HG02870 (cell line): ENCODE measurements around the gene HAUS5.

Experiments
- ATAC-seq: cut with Tn5 transposase; IDR thresholded peaks from one replicate; pipeline ENCODE4 v1.9.1; 2021; ENCODE audit warnings: mild to moderate bottlenecking, moderate library complexity; ENCODE audit not compliant: unreplicated experiment

The HAUS5 gene

GRCh38 chr19:35669974-35670373 is 57.4 kb downstream of the HAUS5 start:
- ATAC-seq: no peak

GRCh38 chr19:35670686-35671085 is 58.2 kb downstream of the HAUS5 start:
- no peak for ATAC-seq

GRCh38 chr19:35671818-35672217 is 59.3 kb downstream of the HAUS5 start:
- ATAC-seq: no peak

GRCh38 chr19:35673121-35673804 is 60.7 kb downstream of the HAUS5 start:
- no peak for ATAC-seq
